HG03521 (cell line): ENCODE results near the gene SLC22A4.

Experiments
- ATAC-seq: cut with Tn5 transposase; IDR thresholded peaks from one replicate; pipeline ENCODE4 v1.9.1; 2021; ENCODE audit warnings: mild to moderate bottlenecking, moderate library complexity; ENCODE audit not compliant: unreplicated experiment

SLC22A4 gene

GRCh38 chr5:132327252-132327955 lies 33.2 kb downstream of the SLC22A4 start:
- no peak for ATAC-seq

GRCh38 chr5:132334812-132335211 lies 40.6 kb downstream of the SLC22A4 start:
- ATAC-seq, result no peak

GRCh38 chr5:132335402-132335801 lies 41.2 kb downstream of the SLC22A4 start:
- no peak for ATAC-seq

- ATAC-seq, result no peak
These were observed 45.3 kb downstream of the SLC22A4 start for GRCh38 chr5:132339502-132339901.

DNA sequence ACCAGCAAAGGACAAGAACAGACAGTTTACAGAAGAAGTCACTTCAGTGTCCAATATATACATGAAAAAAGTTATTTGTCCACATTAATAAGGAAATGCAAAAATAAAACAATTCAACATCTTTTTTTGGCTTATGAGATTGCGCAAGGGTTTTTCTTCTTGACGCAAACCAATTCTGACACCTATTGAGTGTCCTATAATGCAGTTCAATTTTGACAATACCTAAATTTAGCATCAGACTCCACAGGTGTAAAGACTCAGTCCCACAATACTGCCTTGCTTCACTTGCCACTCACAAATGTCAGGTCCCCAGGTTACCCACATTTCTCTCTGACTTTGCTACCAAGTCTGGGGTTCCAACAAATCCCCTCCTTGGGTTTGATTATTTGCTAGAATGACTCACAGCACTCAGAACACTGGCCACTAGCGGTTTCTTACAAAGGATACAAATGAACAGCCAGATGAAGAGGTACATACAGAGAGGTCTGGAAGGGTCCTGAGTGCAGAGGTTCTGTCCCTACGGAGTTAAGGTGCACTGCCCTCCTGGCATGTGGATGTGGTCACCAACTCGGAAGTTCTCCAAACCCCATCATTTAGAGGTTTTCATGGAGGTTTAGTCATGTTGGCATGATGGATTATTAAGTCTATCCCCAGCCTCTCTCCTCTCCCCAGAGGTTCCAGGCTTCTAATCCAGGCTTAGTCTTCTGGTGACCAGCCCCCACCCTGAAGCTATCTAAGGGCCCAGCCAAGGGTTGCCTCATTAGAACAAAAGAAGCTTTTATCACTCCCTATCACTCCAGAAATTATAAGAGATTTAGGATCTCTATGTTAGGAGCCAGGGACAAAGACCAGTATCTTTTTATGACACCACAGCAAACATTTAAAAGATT lies 48.3 kb downstream of the SLC22A4 start:
- no peak for ATAC-seq

GRCh38 chr5:132344775-132345514 lies 50.8 kb downstream of the SLC22A4 start:
- ATAC-seq, result no peak

GRCh38 chr5:132353486-132353995 lies 59.3 kb downstream of the SLC22A4 start:
- no peak for ATAC-seq

DNA sequence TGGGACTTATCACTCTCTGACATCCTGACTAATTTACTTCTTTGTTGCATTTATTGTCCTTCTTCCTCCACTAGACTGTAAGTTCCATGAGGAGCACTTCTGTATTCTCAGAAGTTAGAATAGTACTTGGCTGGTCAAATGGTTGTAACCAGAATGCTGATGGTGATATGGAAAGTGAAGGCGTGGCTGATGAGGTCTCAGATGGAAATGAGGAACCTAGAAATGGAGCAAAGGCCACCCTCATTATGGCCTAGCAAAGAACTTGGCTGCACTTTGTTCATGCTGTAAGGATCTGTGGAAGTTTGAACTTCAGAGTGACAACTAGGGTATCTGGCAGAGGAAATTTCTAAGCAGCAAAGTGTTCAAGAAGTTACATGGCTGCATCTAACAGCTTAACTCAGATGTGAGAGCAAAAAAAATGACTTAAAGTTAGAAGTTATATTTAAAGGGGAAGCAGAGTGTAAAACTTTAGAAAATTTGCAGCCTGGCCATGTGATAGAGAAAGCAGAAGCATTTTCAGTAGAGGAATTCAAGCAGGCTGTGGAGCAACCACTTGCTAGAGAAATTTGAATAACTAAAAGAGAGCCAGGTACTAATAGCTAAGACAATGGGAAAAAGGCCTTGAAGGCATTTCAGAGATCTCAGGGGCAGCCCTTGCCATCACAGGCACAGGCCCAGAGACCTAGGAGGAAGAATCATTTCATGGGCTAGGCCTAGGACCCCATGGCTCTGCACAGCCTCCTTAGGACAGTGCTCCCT lies 60.4 kb downstream of the SLC22A4 start:
- ATAC-seq, result no peak

- no peak for ATAC-seq
These were observed 61.1 kb downstream of the SLC22A4 start for GRCh38 chr5:132355140-132355765.

GRCh38 chr5:132358775-132359174 lies 64.6 kb downstream of the SLC22A4 start:
- no peak for ATAC-seq

GRCh38 chr5:132362086-132362485 lies 67.9 kb downstream of the SLC22A4 start:
- ATAC-seq, result no peak

GRCh38 chr5:132363431-132364112 lies 69.4 kb downstream of the SLC22A4 start:
- no peak for ATAC-seq

DNA sequence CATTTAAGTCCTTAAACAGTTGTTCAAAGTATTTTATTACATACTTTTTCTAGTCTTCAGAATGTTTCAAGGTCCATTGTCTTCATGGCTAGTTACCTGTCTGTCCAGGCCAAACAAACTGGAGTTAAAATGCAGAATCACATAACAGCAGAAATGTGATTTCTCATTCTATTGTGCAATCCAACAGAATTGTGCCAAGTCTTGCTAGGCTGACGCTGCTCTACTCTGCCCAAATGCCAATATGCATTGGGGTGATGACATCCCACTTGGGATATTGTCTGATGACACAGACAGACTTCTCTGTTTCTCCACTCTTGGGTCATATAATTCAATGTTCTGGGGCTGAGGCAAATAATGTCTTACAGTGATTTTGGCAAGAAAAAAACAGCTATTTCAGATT lies 70.1 kb downstream of the SLC22A4 start:
- no peak for ATAC-seq

DNA sequence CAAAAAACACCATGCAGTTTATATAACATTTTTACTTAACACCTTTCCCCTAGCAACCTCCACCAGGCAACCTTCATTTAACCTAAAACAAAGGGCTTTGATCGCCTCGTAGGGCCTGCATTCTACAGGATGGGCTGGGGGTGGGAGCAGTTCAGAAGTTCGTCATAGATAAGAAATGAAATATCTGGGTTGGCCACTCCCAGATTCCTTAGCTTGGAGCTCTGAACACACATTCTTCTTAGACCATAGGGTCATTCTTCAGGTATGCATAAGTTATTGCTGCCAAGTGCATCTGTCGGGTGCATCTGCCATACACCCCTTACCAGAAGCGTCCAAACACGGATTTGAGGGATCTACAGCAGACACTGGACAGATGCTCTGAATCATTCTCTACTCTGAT lies 71.0 kb downstream of the SLC22A4 start:
- no peak for ATAC-seq

GRCh38 chr5:132368186-132368585 lies 74.0 kb downstream of the SLC22A4 start:
- no peak for ATAC-seq

- ATAC-seq, result no peak
These were observed 74.8 kb downstream of the SLC22A4 start for GRCh38 chr5:132369007-132369473.

- peak; percentile 83 for ATAC-seq
These were observed 75.4 kb downstream of the SLC22A4 start, which contains the start of gene SLC22A5 for GRCh38 chr5:132369474-132370180. Gene SLC22A5 (plus strand): TSS chr5:132369710. CDS start chr5:132369973, 263 bp downstream.

- ATAC-seq, result no peak
These were observed 76.2 kb downstream of the SLC22A4 start for GRCh38 chr5:132370181-132370970.
